CD4-positive, alpha-beta T cell treated with Interleukin-1 beta for 1 hour (primary cell): ENCODE results near the gene TNFRSF18.

Source experiments
- DNase-seq, 2 donors: peaks; one replicate each; pipeline ENCODE4 v3.0.0-alpha.2; 2020 to 2022

Gene TNFRSF18

DNA sequence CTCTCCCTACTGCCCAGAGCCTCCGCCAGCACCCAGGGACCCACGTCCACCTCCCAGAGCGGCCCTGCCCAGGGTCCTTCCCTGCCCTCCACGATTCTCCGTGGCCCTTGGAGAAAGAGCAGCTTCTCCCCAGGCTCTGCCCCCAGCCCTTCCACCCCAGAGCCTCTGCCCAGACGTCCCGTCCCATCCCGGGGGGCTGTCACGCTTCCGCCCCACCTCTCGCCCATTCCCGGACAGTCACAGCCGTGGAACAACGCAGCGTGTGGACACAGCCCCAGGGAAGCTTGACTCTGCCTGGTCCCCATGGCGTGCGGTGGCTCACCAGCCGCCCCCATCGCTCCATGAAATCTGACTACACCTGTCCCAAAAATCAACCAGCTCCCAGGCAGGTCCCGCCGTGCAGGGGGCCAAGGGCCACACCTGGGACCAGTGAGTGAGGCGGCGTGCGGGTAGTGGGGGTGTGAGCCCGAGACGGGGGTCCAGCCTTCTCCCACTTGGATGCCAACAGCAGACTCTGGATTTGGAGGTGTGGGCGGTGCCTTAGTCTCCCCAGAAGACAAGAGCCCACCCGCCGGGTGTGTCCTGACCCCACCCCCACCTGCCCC is 45.2 kb downstream of the TNFRSF18 start:
- DNase-seq: no peak

DNA sequence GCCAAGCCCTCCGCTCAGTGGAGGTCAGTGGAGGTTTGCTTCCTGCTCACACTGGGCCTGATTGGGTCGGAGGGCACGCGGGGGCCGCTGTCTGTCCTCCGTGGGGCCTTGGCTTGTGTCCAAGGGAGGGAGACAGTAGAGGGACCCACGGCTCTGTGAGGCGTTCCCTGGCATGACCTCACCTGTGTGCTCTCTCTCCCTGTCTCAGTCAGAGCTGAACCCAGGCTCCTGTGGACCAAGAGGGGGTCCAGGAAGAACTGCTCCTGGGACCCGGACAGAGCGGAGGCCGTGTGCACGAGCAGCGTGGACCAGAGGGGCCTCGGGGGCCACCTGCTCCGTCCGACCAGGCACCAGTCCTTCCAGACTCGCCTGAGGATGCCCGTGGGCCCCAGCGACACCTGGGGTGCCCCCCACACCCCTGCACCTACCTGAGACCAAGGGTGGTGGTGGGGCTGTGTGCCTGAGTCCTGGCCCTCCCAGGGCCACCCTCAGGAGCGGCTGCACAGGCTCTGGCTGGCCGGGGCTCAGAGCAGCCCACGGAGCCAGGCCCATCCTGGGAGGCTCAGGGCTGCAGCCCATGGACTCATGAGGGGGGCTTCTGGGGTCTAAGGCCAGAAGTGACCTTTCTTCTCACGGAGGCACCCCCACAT is 46.0 kb downstream of the TNFRSF18 start:
- no peak for DNase-seq

DNA sequence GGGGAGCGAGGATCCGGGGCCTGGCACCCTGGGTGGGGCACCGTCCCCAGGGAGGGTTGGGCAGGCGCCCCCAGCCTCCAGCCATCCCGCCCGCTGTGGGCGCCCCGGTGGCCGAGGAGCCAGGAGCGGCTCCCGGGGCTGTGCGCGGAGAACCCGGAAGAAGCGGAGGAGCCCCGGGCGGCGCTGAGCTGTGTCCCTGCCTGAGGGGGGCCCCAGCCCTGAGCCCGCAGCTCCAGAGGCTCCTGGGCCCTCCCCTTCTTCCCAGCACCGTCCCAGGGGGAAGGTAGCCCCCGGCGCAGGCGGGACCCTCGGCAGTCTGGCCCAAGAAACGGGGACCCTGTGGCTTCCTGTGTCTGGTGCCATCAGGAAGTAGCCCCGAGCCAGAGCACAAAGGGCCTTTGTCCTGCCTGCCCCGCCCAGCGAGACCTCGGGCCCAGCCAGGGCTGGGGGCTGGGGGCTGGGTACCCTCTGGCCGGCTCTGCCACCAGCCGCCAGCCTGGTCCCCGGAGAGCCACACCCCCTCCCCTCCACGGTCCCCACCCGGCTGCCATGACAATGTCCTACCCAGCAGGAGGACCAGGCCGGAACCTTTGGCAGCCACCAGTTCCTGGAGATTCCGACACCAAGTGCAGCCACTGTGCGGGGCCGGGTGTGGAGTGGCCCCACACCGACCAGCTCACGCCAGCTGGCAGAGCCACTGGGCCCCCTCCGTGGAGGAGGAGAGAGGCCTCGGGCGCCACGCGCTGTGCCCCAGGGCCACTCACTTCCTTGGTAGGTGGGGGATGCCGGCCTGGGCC is 48.3 kb downstream of the TNFRSF18 start:
- peak; percentile 31 to 35 for DNase-seq

DNA sequence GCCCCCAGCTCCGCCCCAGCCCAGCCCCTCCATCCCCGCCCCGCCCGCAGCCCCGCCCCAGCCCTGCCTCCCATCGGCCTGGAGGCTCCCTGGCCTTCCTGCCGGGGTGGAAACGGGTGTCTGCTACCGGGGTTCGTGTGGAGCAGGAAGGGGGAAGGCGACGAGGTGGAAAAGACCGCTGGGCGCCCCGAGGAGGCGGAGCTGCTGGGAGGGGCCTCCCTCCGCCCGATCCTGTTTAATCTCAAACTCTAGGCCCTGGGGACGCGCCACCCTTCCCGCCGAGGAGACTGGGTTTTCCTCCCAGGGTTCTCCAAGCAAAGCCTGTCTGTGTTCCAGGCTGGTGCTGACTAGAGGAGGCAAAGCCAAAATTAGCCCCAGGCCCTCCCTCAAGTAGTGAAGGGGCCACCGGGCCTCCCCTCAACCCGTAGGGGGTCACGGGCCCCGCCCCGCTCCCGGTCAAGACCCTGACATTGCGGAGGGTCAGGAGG is 48.9 kb downstream of the TNFRSF18 start:
- peak; percentile 67 to 71 for DNase-seq

DNA sequence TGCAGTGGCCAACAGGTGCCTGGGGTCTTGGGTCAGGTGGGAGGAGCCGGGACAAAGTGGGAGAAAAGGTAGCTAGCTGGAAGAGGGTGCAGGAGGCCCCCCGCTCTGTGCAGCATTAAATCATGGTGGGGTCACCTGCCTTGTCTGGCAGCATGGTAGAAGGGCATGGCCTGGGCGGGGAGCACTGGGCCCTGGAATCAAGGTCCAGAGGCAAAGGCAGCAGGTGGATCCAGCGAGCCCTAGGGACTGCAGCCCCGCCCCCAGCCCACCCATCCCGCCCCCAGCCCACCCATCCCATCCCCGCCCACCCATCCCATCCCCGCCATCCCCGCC is 49.4 kb downstream of the TNFRSF18 start:
- DNase-seq: no peak

DNA sequence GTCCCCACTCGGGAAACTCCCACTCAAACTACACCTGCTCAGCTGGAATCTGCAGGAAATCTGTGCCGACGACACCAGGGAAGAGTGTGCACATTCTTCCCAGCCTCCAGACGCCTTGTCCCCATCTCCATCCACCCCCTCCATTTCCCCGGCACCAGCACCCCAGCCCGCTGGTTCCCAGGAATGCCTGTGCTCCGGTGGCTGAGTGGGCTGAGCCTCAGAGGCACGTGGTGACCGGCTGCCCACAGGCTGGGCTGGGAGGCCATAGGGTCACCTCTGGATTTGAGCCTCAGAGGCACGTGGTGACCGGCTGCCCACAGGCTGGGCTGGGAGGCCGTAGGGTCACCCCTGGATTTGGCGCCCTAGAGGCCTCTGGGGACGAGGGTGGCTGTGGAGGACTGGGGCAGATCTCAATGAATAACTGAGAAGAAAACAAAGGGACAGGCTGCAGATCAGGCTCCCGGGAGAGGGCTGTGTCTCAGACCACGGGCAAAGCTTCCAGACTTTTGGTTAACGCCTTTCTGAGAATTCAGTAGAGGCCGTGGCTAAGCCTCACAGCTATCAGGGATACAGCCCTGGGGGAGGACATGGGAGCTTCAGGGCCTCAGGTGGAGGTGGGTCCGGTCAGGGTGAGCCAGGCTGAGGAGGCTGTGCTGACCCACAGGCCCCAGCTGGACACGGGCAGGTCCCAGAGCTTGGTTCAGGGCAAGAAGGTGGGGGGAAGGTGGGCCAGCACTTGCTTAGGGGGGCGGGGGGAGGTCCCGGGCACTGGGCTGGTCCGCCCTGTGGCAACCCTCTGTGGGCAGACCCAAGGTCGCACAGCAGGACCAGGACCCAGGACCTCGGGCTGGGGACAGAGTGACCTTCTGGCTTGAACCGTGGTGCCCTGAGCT is 50.0 kb downstream of the TNFRSF18 start:
- no peak for DNase-seq

DNA sequence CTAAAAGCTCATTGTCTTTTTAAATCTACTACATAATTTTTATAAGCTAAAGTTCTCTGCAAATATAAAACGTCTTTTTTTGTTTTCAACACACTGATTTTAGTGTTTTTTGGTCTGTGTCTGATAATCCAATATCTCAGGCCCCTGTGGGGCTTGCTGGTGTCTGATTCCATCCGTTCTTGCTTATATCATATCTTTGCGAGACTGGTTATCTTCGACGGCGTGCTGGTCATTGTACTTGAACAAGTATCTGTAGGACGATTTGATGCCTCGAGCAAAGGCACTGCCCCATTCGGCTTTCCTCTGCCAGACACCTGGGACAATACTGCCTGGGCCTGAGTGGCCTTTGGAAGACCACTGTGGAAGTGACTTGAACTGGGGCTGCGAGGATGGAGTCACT is 51.1 kb downstream of the TNFRSF18 start:
- no peak for DNase-seq

DNA sequence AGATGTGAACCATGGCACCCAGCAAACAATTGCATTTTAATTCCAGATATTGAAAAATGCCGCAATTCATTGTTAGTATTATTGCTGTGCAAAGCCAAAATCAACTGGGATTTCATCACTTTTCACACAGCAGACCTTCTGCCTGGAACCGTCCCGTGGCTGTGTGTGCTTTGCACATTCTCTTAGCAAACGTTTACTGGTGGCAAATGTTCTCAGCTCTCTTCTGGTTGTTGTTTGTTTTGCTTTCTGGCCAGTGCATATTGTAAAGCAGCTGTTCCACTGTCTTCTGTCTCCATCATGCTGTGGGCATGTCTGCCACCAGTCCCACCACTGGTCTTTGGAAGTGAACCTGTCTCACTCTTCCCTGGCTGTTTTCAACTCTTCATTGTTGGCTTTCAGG is 52.5 kb downstream of the TNFRSF18 start:
- no peak for DNase-seq
